Cardiac fibroblast (primary cell): ENCODE measurements around the gene AFAP1L1.
A peak's percentile ranks its signal among the peaks of the same experiment; 100 is the strongest.

Experiments
- DNase-seq, 2 donors: peaks; one replicate each; pipeline versions ENCODE4 v3.0.0 to v3.0.0-alpha.2; 2010; ENCODE audit warnings: low read depth in 2 of 2
- H3K4me3 ChIP-seq, 2 donors: replicated peaks in 1 of 2; 1 replicate in 1 of 2; 2 replicates in 1 of 2; pipeline ENCODE4 v1.5.1; 2011; ENCODE audit warnings: low read depth in 2 of 2, low read length in 2 of 2, mild to moderate bottlenecking in 2 of 2, moderate library complexity in 1 of 2
- CTCF ChIP-seq: IDR thresholded peaks from one replicate; pipeline ENCODE4 v1.5.1; 2011; ENCODE audit warnings: low read depth, mild to moderate bottlenecking, low read length, inconsistent platforms

The AFAP1L1 gene

GRCh38 chr5:149310947-149311658 is 39.4 kb downstream of the AFAP1L1 start:
- peak; percentile 83 to 92 for DNase-seq
- H3K4me3 ChIP-seq: no peak overlapping the region
- TF ChIP-seq CTCF: no peak

GRCh38 chr5:149313151-149313841 is 41.6 kb downstream of the AFAP1L1 start:
- no peak overlapping the region for H3K4me3 ChIP-seq
- TF ChIP-seq CTCF: no peak
- no peak for DNase-seq

- no peak overlapping the region for H3K4me3 ChIP-seq
- TF ChIP-seq CTCF: no peak
- no peak for DNase-seq
These were observed 43.0 kb downstream of the AFAP1L1 start for GRCh38 chr5:149314571-149315111.

- TF ChIP-seq CTCF: no peak
- DNase-seq: no peak
- H3K4me3 ChIP-seq: no peak overlapping the region
These were observed 44.1 kb downstream of the AFAP1L1 start for GRCh38 chr5:149315753-149316152.

- peak; percentile 74 to 77 for DNase-seq
- peak; percentile 54 for TF ChIP-seq CTCF
- H3K4me3 ChIP-seq: no peak overlapping the region
These were observed 45.8 kb downstream of the AFAP1L1 start for GRCh38 chr5:149317281-149318048.

- no peak overlapping the region for H3K4me3 ChIP-seq
- no peak for TF ChIP-seq CTCF
- DNase-seq: no peak
These were observed 47.5 kb downstream of the AFAP1L1 start for GRCh38 chr5:149319174-149319573.
